Neural crest cell (in vitro differentiated cells): ENCODE measurements around the gene SLC49A3. TPM values are rescaled to one million over a fixed set of nuclear protein-coding genes. Genes with fewer than 3 reads are reported as not detected.

Experiments
- DNase-seq: peaks from one replicate; pipeline ENCODE4 v3.0.0; 2021; ENCODE audit warnings: low read depth, mixed read lengths, low spot score
- H3K27ac Mint-ChIP-seq: one replicate; pipeline ENCODE4 v1.8.0; 2021; ENCODE audit warnings: mild to moderate bottlenecking, mixed read lengths; ENCODE audit not compliant: unreplicated experiment
- H3K27me3 Mint-ChIP-seq: 2 replicates; pipeline ENCODE4 v1.8.0; 2021; ENCODE audit warnings: low read depth, mild to moderate bottlenecking, mixed read lengths
- H3K36me3 Mint-ChIP-seq: 2 replicates; pipeline ENCODE4 v1.8.0; 2021; ENCODE audit warnings: low read depth, mild to moderate bottlenecking, mixed read lengths
- H3K4me1 Mint-ChIP-seq: 2 replicates; pipeline ENCODE4 v1.8.0; 2021; ENCODE audit warnings: mixed read lengths
- H3K4me3 Mint-ChIP-seq: one replicate; pipeline ENCODE4 v1.8.0; 2021; ENCODE audit warnings: mild to moderate bottlenecking, mixed read lengths
- H3K9me3 Mint-ChIP-seq: 2 replicates; pipeline ENCODE4 v1.8.0; 2021; ENCODE audit warnings: mixed read lengths
- CTCF ChIP-seq: fragments of 200-600 bp; sonication (generic); conservative IDR thresholded peaks from 2 replicates; pipeline ENCODE4 v1.5.0; 2021; ENCODE audit warnings: antibody characterized with exemption, mild to moderate bottlenecking
- total RNA-seq: library from RNA; stranded (reverse); gene quantifications from 2 replicates; pipeline ENCODE4 v1.2.1, GENCODE V29; 2021

The SLC49A3 gene
- total RNA-seq, 1 donor from 2014 or later: 0.91 TPM

DNA sequence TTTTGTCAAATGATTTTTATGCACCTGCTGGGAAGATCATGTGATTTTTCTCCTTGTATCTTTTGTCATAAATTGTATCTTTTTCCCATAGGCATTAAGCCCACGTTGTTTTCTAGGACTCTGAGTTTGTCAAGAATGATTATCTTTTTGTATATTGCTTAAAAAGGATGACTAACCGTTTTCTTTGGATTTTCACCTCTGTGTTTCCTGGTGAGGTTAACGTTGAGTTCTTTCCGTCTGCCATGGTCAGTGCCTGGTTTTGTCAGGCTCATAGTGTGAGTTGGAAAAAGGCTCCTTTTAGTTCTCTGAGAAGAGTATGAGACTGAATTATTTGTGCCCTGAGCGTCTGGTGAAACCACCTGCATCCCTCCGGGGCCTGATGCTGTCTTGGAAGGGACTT is 38.6 kb upstream of the SLC49A3 start:
- DNase-seq: no peak
- Mint-ChIP-seq H3K27ac (no peak overlapping the region), H3K36me3 (peaks cover 8% of the 10 kb centered on the region), H3K27me3 (no peaks in the 10 kb centered on the region), H3K4me3 (no peak overlapping the region), H3K9me3 (no peaks in the 10 kb centered on the region), H3K4me1 (peaks cover 6% of the 10 kb centered on the region)
- TF ChIP-seq CTCF: no peak

DNA sequence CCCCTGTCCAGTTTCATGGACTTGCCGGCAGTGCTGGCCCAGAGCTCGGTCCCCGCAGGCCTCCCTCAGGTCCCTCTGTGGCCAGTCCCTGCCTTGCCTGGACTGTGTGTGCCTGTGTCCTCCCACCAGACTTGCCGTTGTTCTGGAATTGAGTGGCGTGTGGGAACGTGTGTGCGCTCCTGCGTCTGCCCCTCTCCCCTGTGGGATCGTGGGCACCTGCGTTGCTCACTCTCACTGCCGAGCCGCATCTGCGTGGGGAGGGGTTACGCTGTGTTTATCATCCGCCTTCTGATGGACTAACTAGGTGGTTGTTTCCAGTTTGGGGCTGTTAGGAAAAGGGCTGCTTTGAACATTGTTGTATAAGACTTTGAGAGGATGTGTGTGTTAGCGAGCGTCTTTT is 37.9 kb upstream of the SLC49A3 start:
- H3K4me3 Mint-ChIP-seq: peak overlapping the region; percentile 26
- H3K36me3 Mint-ChIP-seq: peaks cover 11% of the 10 kb centered on the region
- peaks cover 6% of the 10 kb centered on the region for H3K4me1 Mint-ChIP-seq
- no peak for TF ChIP-seq CTCF
- peak overlapping the region; percentile 92 for H3K27ac Mint-ChIP-seq
- no peaks in the 10 kb centered on the region for H3K27me3 Mint-ChIP-seq
- DNase-seq: no peak
- no peaks in the 10 kb centered on the region for H3K9me3 Mint-ChIP-seq

GRCh38 chr4:726235-726787 is 37.4 kb upstream of the SLC49A3 start:
- Mint-ChIP-seq H3K36me3 (peaks cover 12% of the 10 kb centered on the region), H3K27me3 (no peaks in the 10 kb centered on the region), H3K4me1 (peaks cover 6% of the 10 kb centered on the region), H3K27ac (peak overlapping the region; percentile 21), H3K4me3 (no peak overlapping the region), H3K9me3 (no peaks in the 10 kb centered on the region)
- TF ChIP-seq CTCF: no peak
- DNase-seq: no peak

DNA sequence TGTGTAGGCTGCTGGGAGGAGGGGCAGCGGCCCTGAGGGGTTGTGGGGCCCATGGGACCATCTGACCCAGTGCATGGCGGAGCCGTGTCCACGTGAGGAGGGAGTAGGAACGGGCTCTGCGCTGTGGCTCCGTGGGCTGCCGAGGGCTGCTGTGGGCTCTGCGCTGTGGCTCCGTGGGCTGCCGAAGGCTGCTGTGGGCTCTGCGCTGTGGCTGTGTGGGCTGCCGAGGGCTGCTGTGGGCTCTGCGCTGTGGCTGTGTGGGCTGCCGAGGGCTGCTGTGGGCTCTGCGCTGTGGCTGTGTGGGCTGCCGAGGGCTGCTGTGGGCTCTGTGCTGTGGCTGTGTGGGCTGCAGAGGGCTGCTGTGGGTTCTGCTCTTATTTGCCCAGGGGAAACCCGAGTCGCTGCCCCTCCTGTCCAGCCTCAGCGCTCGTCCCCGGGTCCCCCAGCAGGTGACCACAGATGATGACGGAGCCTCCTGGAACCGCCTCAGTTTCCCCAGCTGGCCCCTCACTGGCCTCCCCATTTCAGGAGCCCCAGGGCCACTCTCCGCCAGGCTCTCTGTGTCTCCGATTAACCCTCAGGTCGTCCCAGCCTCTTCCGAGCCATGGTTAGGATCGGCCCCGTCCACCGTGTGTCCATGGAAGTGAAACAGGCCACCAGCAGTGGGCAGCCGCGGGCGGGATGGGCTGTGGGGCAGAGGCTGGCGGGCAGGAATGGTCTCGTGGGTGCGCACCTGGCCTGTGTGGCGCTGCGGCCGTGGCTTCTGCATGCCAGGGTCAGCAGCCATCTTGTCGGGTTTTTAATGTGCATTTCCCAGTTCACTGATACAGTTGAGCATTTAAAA is 36.7 kb upstream of the SLC49A3 start:
- H3K4me3 Mint-ChIP-seq: no peak overlapping the region
- no peak for TF ChIP-seq CTCF
- no peak for DNase-seq
- H3K9me3 Mint-ChIP-seq: no peaks in the 10 kb centered on the region
- no peak overlapping the region for H3K27ac Mint-ChIP-seq
- peaks cover 6% of the 10 kb centered on the region for H3K4me1 Mint-ChIP-seq
- peaks cover 9% of the 10 kb centered on the region for H3K36me3 Mint-ChIP-seq
- no peaks in the 10 kb centered on the region for H3K27me3 Mint-ChIP-seq

GRCh38 chr4:723751-724530 is 35.0 kb upstream of the SLC49A3 start:
- Mint-ChIP-seq H3K36me3 (peaks cover 11% of the 10 kb centered on the region), H3K4me3 (no peak overlapping the region), H3K4me1 (peaks cover 6% of the 10 kb centered on the region), H3K27me3 (no peaks in the 10 kb centered on the region), H3K9me3 (no peaks in the 10 kb centered on the region), H3K27ac (peak overlapping the region; percentile 71)
- DNase-seq: no peak
- TF ChIP-seq CTCF: no peak
